Measurements from ENCODE around the gene CNTNAP2.

DNA sequence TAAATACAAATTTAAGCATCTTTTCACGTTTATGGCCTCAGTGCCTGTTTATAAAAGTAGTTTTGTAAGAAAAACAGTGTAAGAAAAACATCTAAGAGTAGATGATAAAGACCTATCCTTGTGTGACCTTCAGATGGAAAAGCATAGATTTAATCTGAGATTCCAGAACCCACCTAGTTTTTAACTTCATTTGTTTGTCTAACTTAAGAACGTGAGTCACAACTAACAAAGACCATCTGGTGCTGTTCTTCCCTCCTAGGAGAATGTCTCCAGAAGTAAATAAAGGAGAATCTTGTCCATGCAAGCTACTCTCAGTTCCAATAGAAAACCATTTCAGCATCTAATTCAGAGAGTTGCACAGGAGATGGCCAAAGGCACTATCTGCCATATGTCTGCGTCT, 2208.6 kb downstream of the CNTNAP2 start:
- TF ChIP-seq FOXA1 (IDR thresholded peaks at IDR 0.05) = no peak
- TF ChIP-seq FOXM1 (IDR thresholded peaks at IDR 0.05; ENCODE audit: borderline replicate concordance) = no peak
- TF ChIP-seq SP1 (IDR thresholded peaks at IDR 0.05) = no peak
- no peak for TF ChIP-seq BHLHE40 (IDR thresholded peaks at IDR 0.05; ENCODE audit: borderline replicate concordance)
- TF ChIP-seq, protein P1, sequence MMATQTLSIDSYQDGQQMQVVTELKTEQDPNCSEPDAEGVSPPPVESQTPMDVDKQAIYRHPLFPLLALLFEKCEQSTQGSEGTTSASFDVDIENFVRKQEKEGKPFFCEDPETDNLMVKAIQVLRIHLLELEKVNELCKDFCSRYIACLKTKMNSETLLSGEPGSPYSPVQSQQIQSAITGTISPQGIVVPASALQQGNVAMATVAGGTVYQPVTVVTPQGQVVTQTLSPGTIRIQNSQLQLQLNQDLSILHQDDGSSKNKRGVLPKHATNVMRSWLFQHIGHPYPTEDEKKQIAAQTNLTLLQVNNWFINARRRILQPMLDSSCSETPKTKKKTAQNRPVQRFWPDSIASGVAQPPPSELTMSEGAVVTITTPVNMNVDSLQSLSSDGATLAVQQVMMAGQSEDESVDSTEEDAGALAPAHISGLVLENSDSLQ (IDR thresholded peaks at IDR 0.05) = no peak
- TF ChIP-seq ARNT (IDR thresholded peaks at IDR 0.05) = no peak
- TF ChIP-seq NFRKB (IDR thresholded peaks at IDR 0.05) = no peak
